Stimulated activated CD8-positive, alpha-beta memory T cell treated with anti-CD3 and anti-CD28 coated beads, Interleukin-12 subunit alpha, Interleukin-12 subunit beta, amount 100 ng/mL, for 4 hours (primary cell): Measurements from ENCODE around the gene PAX8.

Experiments used
- DNase-seq: peaks from one replicate; pipeline ENCODE4 v3.0.0-alpha.2; 2020; ENCODE audit warnings: low read depth

PAX8 gene

DNA sequence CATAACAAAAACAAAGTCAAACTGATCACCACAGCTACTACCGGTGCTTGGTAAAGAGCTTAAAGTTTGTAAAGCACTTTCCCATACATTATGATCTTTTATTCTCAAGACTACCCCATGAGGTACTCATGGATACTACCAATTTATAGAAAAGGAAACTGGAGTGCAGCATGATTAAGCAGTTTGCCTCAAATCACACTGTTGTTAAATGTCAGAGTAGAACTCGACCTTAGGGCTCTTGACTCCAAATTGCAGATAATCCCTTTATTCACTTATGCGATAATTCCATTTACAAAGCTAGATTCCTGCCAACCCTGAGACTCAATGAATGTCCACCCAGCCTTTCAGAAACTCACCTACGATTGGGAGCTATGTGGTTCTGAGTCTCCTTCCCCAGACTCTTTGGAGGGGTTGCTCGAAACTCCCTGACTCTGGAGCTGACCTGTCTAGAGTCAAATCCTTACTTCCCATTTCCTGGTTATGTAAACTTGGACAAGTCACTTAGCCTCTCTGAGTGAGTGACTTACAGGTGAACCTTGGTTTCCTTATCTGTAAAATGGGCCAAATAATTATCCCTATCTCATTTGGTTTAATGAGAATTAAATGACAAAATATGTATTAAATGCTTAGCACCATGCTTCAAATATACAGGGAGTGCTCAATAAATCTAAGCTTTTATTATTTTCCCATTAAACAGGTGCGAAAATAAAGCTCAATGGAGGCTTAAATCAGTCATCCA is 57.6 kb downstream of the PAX8 start:
- no peak for DNase-seq

DNA sequence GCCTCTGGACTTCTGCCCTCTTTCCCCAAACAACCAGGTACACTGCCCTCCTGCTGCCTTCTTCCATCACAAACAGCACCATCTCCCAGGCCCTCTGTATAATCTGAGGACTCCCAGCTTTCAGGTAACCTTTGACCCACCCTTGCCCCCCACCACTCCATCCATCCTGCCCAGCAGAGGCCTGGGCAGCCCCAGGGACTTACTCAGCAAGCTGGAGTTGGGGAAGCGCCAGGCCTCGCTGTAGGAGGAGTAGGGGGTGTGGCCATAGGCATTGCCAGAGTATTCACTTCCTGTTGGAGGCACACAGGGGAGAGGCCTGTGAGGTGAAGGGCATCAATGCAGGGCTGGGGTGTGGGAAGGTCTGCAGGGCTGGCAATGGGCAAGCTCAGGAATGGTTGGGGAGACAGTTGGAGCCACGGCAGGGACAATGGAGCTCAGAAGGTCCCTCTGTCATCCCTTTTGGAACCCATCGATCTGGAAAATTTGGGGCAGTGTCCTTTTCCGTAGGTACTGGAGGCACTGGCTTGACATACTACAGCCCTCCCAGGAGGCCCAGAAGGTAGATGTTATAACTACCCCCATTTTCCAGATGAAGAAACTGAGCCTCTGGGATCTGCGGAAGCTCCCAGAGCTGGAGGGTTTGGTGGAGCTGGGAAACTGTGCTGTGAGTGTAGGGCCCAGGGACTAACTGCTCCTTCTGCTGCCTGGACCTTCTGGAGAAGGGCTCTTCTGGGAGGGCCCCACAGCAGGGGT is 58.7 kb downstream of the PAX8 start:
- no peak for DNase-seq

DNA sequence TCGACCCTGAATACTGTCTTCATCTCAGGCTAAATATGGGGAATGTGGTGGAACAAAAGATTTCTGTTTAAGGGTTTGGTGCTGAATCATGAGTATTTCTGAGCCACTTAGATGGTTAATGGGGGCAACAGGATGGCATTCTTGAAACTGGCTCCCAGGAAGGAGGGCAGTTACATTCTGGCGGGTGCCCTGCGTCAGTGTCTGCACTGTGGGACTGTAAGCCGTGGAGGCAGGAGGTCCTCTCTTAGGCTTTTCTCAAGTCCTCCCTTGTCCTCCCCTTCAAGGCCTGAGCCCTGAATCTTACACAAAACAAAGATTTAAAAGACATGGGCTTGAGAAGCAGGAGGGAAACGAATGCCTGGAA is 59.2 kb downstream of the PAX8 start:
- DNase-seq: no peak

DNA sequence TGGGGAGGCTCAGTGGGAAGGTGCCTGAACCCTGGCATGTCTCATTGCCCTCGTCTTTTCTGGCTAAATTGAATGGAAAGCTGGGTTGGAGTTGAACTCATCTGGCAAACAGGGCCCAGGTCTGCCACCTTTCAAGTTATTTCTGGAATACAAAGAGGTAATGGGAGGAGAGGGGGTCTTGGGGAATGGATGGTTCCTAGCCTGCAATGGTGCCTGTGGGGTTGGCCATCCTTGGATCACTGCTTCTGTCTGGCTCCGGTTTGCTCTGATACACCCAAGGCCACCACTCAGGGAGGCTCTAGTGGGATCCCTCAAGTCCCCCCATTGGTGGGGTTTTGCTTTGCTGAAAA is 59.7 kb downstream of the PAX8 start:
- DNase-seq: no peak

DNA sequence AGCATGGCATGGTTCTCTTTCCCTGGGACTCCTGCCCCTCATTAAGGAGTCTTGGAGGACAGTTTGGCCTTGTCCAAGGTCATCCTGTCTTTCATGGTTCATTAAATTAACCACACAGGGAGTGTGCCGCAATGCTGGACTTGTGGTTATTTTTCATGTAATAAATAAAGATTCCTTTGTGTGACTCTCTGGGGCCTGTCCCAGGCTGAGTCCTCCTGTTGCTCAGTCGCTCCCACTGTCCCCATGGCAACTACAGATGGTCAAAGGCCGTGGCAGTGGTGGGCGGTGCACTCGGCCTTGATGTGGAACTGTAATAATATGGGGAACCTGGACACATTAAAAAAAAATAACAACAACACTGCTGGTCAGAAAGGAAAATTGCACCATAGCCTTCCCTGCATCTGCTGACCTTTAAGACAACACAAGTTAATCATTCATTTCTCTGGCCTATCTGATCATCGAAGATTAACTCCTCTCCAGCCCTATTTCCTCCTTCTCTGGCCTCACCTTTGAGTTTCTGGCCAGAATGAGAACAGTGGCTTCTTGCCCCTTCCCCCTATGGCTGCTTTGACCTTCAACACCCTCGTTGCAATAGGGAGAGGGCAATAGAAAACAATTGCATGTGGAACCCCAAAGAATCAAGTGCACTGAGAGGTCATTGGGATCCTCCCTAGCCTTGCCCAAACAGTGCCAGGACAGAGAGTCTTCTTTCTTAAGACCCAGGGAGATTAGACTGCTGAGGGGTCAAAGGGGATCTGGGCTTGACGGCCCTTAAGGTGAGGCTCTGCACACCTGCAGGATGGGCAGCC is 60.2 kb downstream of the PAX8 start:
- DNase-seq: no peak

DNA sequence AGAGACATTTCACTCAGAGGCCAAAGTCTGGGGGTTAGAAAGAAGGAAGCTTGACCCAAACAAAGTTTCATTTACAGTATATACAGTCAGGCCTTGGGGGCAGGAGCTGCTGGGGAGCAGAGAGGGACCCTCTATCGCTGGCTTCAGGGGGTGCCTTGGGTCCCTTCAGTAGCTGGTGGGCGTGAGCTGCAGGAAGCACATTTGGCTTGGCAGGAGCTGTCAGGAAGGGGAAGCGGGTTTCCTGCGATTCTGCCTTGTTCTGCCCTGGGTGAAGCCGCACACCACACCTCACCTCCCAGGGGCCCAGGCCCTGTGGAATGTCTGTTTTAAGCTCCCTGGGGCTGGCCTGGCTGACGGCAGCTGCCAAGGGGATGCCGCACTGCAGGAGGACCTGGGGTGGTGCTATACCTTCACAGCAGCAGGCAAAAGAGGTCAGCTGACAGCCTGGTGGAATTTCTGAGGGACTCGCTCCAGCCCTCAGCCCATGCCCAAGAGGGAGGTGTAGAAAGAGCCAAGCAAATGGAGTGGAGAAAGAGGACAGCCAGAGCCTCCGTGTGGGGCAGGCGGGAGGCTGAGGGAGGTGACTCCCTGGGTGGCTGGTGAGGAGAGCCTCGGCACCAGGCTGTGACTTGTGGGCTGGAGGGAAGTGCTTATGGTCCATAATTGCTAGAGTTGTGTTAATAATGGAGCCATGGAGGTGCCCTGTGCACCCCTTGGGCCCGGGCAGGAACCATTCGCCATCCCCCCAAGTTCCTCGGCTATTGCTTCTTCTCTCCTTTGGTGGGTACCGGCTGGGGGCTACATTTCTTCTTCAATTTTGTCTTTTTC is 61.1 kb downstream of the PAX8 start:
- no peak for DNase-seq

DNA sequence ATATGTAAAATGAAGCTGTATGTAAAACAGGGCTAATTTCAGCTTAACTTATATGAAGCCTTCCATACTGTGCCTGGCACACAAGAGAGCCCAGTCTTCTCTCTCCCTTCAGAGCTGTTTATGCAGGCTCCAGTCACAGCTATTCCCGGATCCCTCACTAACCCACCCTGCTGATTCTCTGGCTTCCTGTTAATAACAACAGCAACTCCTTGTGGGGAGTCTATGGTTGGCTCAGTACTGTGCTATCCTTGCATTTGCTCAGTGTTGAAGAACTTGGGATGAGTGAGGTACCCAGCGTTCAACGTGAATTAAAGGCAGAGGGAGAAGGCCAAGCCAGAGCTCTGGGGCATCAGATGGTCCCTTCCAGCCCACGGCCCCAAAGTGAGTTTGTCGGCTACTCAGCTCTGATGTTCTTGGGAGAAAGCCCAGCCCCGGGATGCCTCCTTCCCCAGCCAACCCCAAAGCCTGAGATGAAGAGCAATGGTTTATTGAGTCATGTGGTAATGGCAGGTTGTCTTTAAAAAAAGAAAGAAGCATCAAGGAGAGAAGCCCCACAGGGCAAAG is 61.7 kb downstream of the PAX8 start:
- no peak for DNase-seq

DNA sequence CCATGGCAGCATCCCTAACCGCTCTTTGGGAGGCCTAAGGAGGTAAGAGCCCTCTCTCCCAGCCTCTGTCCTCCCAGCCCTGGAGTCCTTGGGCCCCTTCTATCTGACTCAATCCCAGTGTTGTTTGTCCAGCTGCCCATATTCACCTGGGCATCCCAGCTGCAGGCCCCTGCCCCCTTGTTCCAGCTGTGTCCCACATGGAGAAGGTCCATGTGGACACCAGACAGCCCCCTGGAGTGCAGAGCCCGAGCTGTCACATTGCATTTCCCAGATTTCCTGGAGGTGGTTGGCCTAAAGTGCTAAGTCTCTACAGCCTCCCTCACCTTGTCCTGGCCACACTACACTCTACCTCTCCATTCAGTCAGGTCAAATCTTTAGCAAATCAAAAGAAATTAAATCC is 62.4 kb downstream of the PAX8 start:
- no peak for DNase-seq

DNA sequence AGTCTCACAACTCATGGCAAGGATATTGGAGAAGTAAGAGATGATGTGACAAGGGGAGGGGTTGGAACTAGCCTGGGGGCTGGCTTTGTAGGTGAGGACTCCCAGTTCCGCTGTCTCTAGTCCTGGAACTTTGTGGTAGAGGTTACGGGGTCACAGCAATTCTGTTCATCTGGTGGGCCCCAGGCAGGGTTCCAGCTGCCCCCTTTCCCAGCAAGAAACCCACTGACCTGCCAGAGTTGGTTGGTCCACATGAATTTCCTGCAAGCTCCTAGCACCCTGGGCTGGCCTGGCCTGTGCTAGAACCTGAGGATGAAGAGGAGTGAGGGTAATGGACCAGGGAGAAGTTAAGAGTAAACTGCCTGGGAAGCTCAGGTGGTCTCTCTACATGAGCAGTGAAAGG is 63.7 kb downstream of the PAX8 start:
- DNase-seq: no peak

DNA sequence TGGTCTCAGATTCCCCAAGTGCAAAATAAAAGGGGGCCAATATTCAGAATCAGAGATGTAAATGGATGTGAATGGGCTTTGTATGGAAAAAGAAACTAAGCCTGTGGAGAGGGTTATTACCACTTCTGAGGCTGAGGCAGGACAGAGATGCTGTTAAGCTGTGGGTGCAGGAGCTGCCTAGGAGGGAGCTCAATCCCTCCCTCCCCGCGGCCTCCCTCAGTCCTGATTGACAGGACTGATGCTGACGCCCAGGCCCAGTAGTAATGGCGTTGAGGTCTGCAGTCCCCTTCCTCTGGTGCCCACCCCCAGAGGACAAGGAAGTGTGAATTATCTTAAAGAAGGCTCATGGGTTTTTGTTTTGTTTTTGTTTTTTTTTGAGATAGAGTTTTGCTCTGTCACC is 64.6 kb downstream of the PAX8 start:
- DNase-seq: no peak

DNA sequence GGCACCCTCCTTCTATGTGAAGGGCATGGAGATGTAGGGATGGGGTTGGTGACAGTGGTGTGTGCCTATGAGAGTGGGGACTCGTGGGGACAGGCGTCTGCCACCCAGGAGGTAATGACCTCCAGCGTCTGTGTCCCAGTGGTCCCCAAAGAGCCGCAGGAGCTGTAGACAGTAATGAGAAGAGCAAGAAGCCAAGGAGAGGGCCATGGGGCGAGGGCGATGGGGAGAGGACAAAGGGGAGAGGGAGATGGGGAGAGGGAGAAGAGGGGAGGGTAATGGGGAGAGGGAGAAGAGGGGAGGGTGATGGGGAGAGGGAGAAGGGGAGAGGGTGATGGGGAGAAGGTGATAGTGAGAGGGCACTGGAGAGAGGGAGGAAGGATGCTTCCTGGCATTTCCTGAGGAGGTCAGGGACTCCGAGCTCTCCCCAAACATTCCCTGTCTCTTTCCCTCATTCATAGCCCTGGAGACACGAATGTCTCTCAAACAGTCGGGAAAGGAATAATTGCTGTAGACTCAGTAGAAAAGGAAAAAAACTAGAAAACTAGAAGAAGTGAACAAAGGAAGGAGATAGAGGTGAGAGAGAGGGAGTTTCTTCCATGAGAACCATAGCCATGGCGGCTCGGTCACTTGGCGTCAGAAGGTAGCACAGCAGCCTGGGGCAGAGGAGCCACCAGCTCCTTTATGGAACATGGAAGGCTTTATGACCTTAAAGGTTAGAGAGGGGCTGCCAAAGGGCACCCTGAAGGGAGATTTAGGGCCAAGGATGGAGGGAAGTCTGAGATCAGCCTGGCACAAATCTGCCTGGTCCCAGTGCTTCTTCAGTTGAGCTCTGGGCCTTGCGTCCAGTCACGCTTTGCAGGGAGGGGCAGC is 65.4 kb downstream of the PAX8 start:
- DNase-seq: no peak

DNA sequence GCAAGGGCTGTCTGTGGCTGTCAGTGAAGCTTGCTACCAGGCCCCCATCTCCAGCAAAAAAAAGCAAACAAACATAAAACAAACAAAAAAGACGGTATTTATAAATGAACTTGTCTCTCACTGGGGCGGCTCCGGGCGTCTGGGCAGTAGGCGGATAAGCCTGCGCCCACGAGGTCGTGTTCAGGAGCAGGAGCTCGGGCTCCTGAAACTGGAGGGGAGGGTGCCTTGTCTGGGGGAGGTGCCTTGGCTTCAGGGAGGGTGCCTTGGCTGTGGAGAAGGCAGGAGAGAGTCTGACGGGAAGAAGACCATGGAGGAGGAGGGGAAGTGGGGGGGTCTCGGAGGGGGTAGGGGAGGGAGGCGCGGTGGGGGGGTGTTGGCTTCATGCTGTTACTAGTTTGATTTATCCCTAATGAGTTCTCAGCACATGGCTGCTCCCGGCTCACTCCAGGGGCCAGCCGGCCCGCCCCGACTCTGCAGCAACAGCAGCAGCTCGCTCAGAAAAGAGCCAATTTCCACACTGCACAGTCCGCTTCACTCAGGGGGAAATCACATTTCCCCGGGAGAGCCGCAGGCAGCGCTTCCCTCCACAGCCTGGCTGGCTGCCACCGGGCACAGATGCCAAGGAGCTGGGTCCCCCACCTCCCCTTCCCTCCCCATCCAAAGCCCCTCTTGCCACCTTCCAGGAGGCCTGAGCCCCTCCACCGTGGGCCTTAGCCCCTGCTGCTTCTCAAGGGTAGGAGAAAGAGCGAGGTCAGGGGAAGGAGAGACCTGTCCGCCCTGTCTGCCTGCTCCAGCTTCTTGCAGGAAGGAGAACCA is 66.3 kb downstream of the PAX8 start:
- DNase-seq: no peak

DNA sequence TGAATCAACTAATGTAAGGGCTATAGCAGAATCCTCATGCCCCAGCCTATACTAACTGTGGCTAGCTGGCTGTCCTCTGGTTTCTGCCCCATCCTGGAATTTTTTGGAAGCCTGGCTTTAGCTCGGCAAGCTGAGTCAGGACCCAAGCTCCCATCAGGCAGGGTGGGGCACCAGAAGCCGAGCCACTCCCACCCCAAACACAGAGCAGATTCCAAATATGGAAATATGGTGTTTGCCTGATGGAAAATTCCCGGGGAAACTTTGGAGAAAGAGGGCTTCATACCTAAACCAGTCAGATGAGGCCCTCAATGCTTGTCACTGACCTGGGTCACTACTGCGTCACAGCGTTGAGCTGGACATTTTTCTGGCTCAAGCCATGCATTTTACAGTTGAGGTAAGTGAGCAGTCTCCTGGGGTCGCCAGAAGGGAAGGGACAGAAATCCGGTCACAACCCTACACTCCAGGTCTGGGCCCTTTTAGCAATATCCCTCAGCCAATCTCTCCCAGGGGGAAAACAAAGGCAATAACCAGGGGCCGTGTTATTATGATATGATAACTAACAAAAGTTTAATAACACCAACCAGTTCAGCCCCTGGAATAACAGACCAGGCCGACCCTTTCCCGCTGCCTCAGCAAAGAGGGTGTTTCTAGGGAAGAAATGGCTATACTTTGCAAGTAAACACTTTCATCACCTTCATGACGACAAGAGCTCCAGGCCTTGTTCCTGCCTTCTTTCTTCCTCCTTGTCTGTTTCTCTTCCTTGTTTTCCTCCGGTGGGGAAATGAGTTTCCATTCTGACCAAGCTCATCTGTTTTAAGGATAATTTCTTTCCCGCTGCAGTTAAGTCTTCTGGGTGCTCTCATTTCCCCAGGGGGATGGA is 67.3 kb downstream of the PAX8 start:
- DNase-seq: no peak

DNA sequence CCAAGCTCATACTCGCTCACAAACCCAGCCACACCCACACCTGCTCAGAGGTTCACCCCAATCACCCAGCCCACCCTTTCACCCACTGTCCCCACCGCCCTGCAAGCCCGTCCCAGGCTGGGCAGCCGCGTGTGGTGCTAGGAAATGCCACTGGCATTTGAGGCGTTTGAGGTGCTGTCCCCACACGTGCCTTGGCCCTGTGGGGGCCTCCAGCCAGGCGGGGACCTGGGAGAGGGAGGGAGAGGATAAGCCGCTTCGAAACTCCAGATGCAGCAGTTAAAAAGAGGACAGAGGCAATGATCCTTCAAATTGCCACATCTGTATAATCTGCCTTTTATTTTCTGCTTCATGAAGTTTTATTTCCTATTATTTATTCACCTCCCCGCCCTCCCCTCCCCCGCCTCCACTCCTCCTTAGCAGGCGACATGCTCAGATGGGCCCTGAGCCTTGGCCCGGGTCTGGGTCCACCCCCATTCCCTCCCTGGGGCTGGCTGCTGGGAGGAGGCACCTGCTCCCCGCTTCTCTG is 69.0 kb downstream of the PAX8 start:
- no peak for DNase-seq

DNA sequence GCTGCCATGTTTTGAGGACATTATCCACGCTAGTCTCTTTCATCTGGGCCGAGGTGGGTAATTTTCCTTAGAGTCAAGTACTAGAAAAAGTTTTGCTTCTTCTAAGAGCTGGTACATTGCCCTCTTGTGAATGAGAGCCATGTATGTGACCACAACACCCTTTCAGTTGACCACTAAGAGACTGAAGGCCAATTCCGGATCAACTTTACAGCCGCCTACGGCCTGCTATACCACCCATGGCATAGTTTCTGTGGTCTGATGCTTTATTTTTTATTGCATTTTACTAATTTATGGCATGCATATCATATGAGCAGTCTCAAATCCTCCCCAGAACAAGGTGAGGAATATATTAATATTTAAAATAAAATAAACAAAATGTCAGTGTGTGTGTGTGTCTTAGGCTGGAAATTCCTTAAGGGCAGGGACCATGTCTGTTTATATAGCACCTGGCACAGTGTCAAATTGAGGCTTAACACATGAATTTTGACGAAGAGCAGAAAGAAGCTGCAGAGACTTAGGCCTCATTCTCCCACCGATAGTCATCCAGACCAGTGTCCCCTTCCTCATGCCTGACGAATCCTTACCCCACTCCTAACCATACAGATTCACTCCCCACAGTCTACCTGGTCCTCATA is 69.6 kb downstream of the PAX8 start:
- no peak for DNase-seq

DNA sequence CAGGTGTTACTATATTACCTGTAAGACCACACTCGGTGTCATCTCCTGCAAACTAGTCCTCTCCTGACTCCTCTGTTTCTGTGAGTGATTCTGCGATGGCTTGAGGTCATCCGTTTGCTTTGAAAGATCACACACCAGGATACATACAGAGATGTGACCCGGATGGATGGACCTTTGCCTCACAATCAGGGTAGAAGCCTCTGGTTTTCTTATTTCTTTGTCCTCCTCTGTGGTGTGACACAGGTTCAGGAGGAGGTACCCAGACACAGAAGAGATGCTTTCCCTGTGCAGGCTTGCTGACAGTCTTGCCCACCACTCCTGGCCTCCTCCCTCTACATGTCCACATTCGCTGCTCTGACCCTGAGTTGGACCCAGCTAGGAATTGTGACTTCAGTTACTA is 70.3 kb downstream of the PAX8 start:
- no peak for DNase-seq

DNA sequence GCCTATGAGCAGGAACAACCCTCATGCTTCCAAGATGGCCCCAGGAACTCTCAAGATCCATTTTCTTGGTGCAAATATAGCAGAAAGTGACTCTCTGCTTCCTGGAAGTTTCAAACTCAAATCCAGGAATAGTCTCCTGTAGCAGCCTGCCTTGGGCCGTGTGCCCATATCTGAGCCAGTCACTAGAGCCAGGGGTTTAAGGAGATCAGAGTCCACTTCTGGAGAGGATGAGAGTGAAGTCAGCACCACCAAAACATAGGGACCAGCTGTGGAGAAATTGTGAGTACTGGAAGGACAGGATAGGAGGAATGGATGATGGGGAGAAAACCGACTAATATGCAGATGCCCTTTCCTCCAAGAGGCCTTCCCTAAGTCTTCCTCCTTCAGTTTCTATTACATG is 71.7 kb downstream of the PAX8 start:
- no peak for DNase-seq

DNA sequence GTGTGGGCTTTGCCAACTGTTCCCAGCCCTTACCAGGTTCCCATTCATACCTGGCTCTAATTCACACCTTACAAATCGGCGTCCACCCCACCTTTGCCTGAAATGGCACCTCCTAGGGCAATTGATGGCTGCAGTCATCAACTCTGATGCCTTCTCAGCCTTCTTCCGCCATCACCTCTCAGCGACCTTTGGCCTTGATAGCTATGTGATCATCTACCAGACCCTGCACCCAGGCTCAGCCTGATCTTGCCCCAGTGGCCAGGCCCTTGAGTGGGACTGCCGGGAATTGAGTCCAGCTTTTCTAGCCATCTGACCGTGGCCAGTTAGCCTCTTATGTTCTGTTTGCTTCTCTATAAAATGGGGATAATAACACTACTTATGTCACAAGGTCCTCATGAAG is 72.5 kb downstream of the PAX8 start:
- DNase-seq: no peak
